GM21423 (cell line): ENCODE data around the gene RBM23.
A peak's percentile ranks its signal among the peaks of the same experiment; 100 is the strongest.
"Not testable (repeated sequence)": the region's sequence is repeated elsewhere in the genome, so short reads cannot be mapped to it uniquely, and the experiment has no call there.

Experiments used
- ATAC-seq: cut with Tn5 transposase; IDR thresholded peaks from one replicate; pipeline ENCODE4 v1.9.1; 2021; ENCODE audit warnings: mild to moderate bottlenecking, moderate library complexity; ENCODE audit not compliant: unreplicated experiment

The RBM23 gene

GRCh38 chr14:22920697-22921096, 1.7 kb upstream of the RBM23 start:
- ATAC-seq, result no peak

GRCh38 chr14:22919601-22919921, 612 bp upstream of the RBM23 start:
- peak; percentile 8 for ATAC-seq

- no peak for ATAC-seq
Observed at GRCh38 chr14:22915886-22916521, 2.9 kb downstream of the RBM23 start.

- ATAC-seq, result not testable (repeated sequence)
Observed at GRCh38 chr14:22914836-22915235, 4.1 kb downstream of the RBM23 start.

- no peak for ATAC-seq
Observed at GRCh38 chr14:22910916-22911315, 8.0 kb downstream of the RBM23 start.

GRCh38 chr14:22908601-22909000, 10.3 kb downstream of the RBM23 start:
- no peak for ATAC-seq

- ATAC-seq, result no peak
Observed at GRCh38 chr14:22907429-22907828, 11.5 kb downstream of the RBM23 start.

GRCh38 chr14:22906073-22906472, 12.9 kb downstream of the RBM23 start:
- ATAC-seq, result no peak

GRCh38 chr14:22905627-22906026, 13.3 kb downstream of the RBM23 start:
- no peak for ATAC-seq

GRCh38 chr14:22903742-22904087, 15.2 kb downstream of the RBM23 start:
- ATAC-seq, result no peak

- ATAC-seq, result no peak
Observed at GRCh38 chr14:22901799-22902198, 17.1 kb downstream of the RBM23 start.

- peak; percentile 44 for ATAC-seq
Observed at GRCh38 chr14:22900081-22900799, 18.7 kb downstream of the RBM23 start.

GRCh38 chr14:22898302-22899090, 20.5 kb downstream of the RBM23 start:
- ATAC-seq, result no peak

GRCh38 chr14:22897357-22897756, 21.6 kb downstream of the RBM23 start:
- ATAC-seq, result no peak

GRCh38 chr14:22896760-22897159, 22.2 kb downstream of the RBM23 start:
- no peak for ATAC-seq

- no peak for ATAC-seq
Observed at GRCh38 chr14:22896356-22896755, 22.6 kb downstream of the RBM23 start.

- no peak for ATAC-seq
Observed at GRCh38 chr14:22895402-22895801, 23.5 kb downstream of the RBM23 start.

GRCh38 chr14:22893706-22894105, 25.2 kb downstream of the RBM23 start:
- no peak for ATAC-seq

- no peak for ATAC-seq
Observed at GRCh38 chr14:22892488-22892887, 26.5 kb downstream of the RBM23 start.

GRCh38 chr14:22890416-22890815, 28.5 kb downstream of the RBM23 start:
- ATAC-seq, result no peak

- no peak for ATAC-seq
Observed at GRCh38 chr14:22888662-22889061, 30.3 kb downstream of the RBM23 start.

- ATAC-seq, result peak; percentile 38
Observed at GRCh38 chr14:22887990-22888378, 31.0 kb downstream of the RBM23 start.
